Measurements from ENCODE around the gene IGSF6. TPM values are rescaled to one million over a fixed set of nuclear protein-coding genes. Genes with fewer than 3 reads are reported as not detected.

The IGSF6 gene
- total and polyA plus RNA-seq, 2 of the 8 experiments (the other 6 are each of a cell fraction or from before 2014, with no cell fraction given): not detected

DNA sequence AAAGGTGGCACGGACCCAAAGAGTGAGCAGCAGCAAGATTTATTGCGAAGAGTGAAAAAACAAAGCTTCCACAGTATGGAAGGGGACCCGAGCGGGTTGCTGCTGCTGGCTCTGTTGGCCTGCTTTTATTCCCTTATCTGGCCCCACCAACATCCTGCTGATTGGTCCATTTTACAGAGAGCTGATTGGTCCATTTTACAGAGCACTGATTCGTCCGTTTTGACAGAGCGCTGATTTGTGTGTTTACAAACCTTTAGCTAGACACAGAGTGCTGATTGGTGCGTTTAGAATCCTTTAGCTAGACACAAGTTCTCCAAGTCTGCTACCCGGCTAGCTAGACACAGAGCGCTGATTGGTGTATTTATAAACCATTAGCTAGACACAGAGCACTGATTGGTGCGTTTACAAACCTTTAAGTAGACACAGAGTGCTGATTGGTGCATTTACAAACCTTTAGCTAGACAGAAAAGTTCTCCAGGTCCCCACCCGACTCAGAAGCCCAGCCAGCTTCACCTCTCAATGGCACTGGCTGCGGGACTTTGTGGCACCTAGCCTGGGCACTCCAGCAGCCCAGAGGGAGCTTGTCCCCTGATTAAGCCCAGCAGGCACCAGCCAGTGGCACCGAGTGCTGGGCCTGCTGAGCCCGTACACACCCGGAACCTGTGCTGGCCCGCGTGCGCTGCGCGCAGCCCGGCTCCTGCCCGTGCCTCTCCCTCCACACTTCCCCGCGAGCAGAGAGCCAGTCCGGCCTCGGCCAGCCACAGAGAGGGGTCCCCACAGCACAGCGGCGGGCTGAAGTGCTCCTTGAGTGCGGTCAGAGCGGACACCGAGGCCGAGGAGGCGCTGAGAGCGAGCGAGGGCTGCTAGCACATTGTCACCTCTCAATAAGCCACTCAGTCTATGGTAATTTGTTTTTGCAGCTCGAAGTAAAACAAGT is 15.1 kb downstream of the IGSF6 start:
- no peak overlapping the region for H2BK12ac ChIP-seq (ENCODE audit: low read depth, low read length)
- H4K20me1 ChIP-seq (replicated peaks in 1 of 2; ENCODE audit: control insufficient read depth in 1 of 2, insufficient read depth in 2 of 2, low read length in 2 of 2): no peaks in the 10 kb centered on the region
- no peak overlapping the region for H2BK15ac ChIP-seq (ENCODE audit: low read length)
- no peak overlapping the region for H3K18ac ChIP-seq (ENCODE audit: extremely low read depth, low read length)
- H2BK120ac ChIP-seq (replicated peaks; ENCODE audit: low read depth, low read length): no peak overlapping the region
- no peak overlapping the region for H2AK5ac ChIP-seq (ENCODE audit: low read depth, low read length)
- no peak overlapping the region for H3K4me2 ChIP-seq (ENCODE audit: insufficient read depth in 1 of 2, low read depth in 2 of 2, low read length in 2 of 2)
- no peaks in the 10 kb centered on the region for H3K23me2 ChIP-seq (ENCODE audit: low read depth, low read length)
- no peaks in the 10 kb centered on the region for H3K9me3 ChIP-seq (ENCODE audit: insufficient read depth in 2 of 2, low read depth in 1 of 2, low read length in 1 of 2)
- TF ChIP-seq SIX5 (IDR thresholded peaks at IDR 0.05; ENCODE audit: low read depth, low read length): no peak
- no peak for TF ChIP-seq CHD1 (IDR thresholded peaks at IDR 0.05; ENCODE audit: low read depth, low read length)
- TF ChIP-seq TAF7 (optimal IDR thresholded peaks at IDR 0.05; ENCODE audit: borderline replicate concordance, low read depth, low read length): no peak
- TF ChIP-seq NANOG (IDR thresholded peaks at IDR 0.05; ENCODE audit: insufficient read depth, low read depth, low read length, poor library complexity, severe bottlenecking): no peak
- no peak for TF ChIP-seq YY1 (IDR thresholded peaks at IDR 0.05; ENCODE audit: low read depth, low read length)
- no peak for TF ChIP-seq TEAD4 (IDR thresholded peaks at IDR 0.05; ENCODE audit: low read depth, low read length)
- TF ChIP-seq, protein P1, sequence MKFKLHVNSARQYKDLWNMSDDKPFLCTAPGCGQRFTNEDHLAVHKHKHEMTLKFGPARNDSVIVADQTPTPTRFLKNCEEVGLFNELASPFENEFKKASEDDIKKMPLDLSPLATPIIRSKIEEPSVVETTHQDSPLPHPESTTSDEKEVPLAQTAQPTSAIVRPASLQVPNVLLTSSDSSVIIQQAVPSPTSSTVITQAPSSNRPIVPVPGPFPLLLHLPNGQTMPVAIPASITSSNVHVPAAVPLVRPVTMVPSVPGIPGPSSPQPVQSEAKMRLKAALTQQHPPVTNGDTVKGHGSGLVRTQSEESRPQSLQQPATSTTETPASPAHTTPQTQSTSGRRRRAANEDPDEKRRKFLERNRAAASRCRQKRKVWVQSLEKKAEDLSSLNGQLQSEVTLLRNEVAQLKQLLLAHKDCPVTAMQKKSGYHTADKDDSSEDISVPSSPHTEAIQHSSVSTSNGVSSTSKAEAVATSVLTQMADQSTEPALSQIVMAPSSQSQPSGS (IDR thresholded peaks at IDR 0.05; ENCODE audit: low read length): no peak
- TF ChIP-seq SP2 (IDR thresholded peaks at IDR 0.05; ENCODE audit: low read length): no peak
- no peak for TF ChIP-seq BRCA1 (IDR thresholded peaks at IDR 0.05; ENCODE audit: low read depth, low read length)
- H4K5ac ChIP-seq (ENCODE audit: insufficient read length, low read depth, low read length): no peak overlapping the region
- H3K56ac ChIP-seq (replicated peaks; ENCODE audit: insufficient read length, low read depth, low read length): no peak overlapping the region
- no peak overlapping the region for H3K4me3 ChIP-seq (ENCODE audit: extremely low read depth in 1 of 4, insufficient read depth in 2 of 4, low read depth in 3 of 4, low read length in 4 of 4)
- H3K9ac ChIP-seq (replicated peaks in 1 of 4; ENCODE audit: extremely low read depth in 1 of 4, low read depth in 3 of 4, low read length in 3 of 4): no peak overlapping the region
- H4K8ac ChIP-seq (ENCODE audit: extremely low read depth, insufficient read depth, low read length): no peak overlapping the region
- H4K91ac ChIP-seq (replicated peaks; ENCODE audit: insufficient read length, low read length): no peak overlapping the region
- no peak for DNase-seq (ENCODE audit: low read depth in 1 of 2, low spot score in 2 of 2)
- CTCF ChIA-PET (ENCODE audit: partially characterized antibody): interaction anchor here (0.7 to 3.4 kb wide), 12 partner anchors 11 to 77 kb away, joined by 3 to 9 read pairs (median 4); no protein-coding TSS in a partner anchor
- no peak for FAIRE-seq
- peaks cover 0 to 3% (median 0%) of the 10 kb centered on the region in 4 experiments; a peak in 3 of 8 replicates for H3K36me3 ChIP-seq (ENCODE audit: control insufficient read depth in 2 of 4, insufficient read depth in 4 of 4, low read length in 3 of 4)
- no peak overlapping the region for H2AFZ ChIP-seq (ENCODE audit: low read length)
- H3K79me2 ChIP-seq (ENCODE audit: control insufficient read depth in 1 of 2, insufficient read depth in 2 of 2, low read length in 2 of 2): peaks cover 0 to 5% of the 10 kb centered on the region in 2 experiments; a peak in 1 of 4 replicates
- no peak overlapping the region for H2BK20ac ChIP-seq (ENCODE audit: low read length)
- H3K23ac ChIP-seq (ENCODE audit: insufficient read length): no peak overlapping the region
- 91% methylated on average over 30 of the region's 37 CpGs; no CpG with 5 or more reads in 1 of the 2 experiments for WGBS, 2 experiments (ENCODE audit: extremely low coverage in 1 of 2, insufficient coverage in 1 of 2, insufficient read length in 1 of 2, insufficient replicate concordance in 2 of 2, low coverage in 1 of 2, low lambda C conversion rate in 2 of 2, missing lambda C conversion rate in 1 of 2)
- no peaks in the 10 kb centered on the region for H3K4me1 ChIP-seq (replicated peaks in 1 of 4; ENCODE audit: control insufficient read depth in 3 of 4, insufficient read depth in 4 of 4, low read length in 3 of 4)
- no peaks in the 10 kb centered on the region for H3K79me1 ChIP-seq (ENCODE audit: low read depth, low read length)
- POLR2A ChIA-PET (ENCODE audit: partially characterized antibody): interaction anchor here (0.7 kb wide), 1 partner anchor 16 kb away, joined by 3 read pairs; no protein-coding TSS in a partner anchor
- H3K4ac ChIP-seq (replicated peaks; ENCODE audit: insufficient read length, low read depth, low read length): no peak overlapping the region
- H3K27me3 ChIP-seq (replicated peaks in 1 of 4; ENCODE audit: control insufficient read depth in 3 of 4, extremely low read depth in 1 of 4, insufficient read depth in 3 of 4, low read length in 3 of 4): no peaks in the 10 kb centered on the region
- H3K27ac ChIP-seq (ENCODE audit: low read depth, low read length): no peak overlapping the region
- H3K14ac ChIP-seq (ENCODE audit: insufficient read length): no peak overlapping the region
- no peak overlapping the region for H2BK5ac ChIP-seq (ENCODE audit: low read depth, low read length)
